Measurements from ENCODE around the gene AFDN.

The AFDN gene

DNA sequence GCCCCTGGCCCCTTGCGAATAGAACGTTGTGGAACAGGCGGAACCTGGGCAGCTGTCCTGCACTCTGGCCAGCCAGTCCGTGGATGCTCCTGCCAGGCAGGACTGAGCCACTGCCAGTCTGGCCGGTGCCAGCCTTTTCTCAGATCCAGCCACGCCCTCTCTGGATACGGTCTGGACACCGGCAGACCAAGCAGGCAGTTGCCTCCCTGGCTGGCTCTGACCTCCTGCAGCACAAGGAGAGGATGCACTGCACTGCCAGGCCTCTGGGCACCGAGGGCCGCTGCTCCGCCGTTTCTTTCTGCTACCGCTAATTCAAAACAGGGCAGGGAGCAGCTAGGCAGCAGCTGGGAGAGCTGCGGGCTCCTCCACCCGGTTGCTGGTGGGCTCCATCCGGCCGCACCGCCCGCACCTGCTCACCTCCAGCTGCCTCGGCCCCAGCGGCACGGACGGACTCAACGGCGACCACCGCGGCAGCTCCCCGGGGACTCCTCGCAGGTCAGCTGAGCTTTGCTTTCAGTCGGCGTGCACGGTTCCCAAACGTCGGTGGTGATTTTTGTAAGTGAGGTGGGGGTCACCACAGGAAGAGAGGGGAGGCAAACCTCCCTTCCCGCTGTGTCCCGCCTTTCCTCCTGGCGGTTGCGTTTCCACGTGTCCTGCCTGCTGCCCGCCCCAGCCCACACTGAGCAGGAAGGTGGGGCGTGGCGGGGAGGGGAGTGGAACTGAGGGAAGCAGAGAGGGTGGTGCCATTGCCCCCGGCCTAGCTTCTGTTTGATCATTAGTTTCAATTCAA, 30.3 kb upstream of the AFDN start:
- no peak for DNase-seq

DNA sequence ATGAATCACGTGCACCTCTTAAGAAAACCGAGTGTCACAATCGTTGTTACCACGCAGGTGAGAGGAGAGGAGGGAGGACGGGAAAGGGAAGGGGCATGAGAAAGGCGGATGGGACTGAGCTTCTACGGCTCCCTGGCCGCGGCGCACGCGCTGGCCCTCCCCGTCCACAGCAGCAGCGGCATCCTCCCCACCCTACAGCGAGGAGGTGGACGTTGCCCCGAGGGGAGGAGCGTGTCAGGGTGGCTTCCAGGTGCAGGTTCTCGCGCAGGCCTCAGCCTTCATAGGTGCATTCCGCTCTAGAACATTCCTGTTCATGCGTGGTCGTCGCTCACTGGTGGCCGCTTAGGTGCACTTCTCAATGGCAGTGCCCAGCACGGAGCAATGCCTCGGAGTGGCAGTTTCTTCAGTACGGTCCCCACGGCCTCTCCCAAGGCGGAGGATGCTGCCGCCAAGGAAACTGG, 29.7 kb upstream of the AFDN start:
- no peak for DNase-seq

DNA sequence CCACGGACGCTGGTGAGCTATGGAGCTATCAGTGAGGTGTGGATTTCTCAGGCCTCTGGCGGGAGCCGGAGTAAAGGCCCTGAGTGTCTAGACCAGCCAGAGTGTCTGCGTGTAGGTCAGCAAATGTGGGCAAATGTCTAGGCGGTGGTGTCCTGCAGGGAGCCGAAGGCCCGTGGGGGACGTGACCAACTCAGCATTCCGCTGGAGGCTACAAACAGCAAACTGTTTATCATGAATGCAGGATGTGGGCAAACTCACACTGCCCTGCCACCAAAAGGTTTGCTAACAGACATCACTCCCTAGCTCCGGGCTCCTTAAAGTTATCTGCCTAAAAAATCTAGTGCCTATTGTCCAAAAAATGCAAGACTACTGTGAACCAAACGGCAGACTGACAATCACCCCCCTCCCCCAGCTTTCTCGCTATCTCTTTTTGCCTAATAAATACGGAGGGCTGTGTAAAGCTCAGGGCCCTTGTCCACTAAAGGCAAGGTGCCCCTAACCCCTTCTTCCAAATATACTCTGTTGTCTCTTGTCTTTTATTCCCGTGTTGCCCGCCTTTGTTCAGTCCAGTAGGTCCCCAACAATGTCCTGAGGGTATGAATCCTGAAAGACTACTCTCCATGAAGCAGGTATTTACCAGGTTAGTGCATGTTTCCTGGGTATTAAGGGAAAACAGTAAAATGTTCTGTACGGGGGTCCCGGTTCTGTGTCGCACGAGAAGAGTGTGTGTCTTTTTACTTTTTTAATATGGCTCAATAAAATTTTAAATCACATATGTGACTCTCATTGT, 29.0 kb upstream of the AFDN start:
- DNase-seq = no peak

DNA sequence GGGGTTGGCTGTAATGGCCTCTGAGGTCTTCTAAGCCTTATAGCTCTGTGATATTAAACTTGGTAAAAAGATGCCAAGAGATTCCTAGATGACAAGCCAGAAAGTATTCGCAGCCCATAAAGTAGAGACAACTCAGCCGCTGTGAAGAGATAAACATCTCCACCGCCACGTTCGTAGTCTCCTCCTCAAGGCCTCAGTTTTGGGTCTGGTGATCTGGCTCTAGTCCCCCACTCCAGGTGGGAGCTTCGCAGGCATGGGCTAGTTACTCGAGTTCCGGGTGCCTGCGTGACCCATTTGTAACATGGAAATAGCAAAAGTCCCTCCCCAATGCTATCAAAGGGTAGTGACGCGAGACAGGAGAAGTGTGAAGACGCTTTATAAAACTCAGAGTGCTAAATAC, 28.3 kb upstream of the AFDN start:
- no peak for DNase-seq

DNA sequence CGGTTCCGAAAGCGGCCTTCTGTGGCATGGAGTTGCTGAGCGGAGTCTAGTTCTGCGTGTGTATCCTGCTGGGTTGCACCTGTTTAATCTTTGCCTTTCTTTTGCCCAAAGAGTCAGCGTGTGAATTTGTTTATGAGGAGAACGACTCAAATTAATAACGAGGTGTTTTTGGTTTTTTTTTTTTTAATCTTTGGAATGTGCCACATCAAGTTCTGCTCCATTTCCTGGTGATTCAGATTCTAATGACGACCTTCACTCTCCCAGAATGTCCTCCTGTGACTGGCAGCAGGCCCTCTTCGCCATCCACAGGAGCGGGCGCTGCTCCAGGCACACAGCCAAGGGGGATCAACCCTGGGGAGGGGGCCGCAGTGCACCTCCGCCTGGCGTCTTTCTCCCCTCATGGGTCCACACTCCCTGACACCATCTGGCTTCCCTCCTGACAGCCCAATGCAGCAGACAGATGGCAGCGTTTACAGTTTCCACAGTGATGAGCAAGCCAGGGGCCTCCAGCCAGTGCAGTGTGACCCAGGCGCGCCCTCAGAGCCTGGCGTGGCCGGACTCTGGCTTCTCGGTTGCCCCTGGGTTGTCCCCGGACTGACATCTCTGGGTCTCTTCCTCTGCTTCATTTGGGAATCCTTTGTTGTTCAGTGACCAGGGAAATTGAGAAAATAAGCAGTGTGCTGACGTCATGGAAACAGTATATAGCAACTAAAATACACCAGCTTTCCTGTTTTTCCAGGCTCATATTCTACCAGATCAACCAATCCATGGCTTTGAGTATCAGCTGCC, 27.5 kb upstream of the AFDN start:
- DNase-seq = no peak

DNA sequence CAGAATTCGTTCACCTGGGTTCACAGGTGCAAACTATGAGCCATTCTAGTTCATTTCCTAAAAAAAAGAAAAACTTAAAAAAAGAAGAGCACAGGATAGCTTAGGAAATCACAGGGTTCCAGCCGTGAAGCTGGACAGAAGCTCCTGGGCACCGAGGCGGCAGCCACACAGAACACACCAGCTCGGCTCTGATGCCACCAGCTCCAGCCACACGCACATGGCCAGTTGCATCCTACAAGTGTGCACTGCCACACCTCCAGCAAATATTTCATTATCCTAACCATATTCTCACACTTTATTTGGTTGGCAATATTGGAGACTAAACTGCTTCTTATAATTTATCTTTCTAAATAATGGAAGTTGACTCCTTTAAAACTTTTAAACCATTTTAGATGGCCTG, 26.2 kb upstream of the AFDN start:
- no peak for DNase-seq

DNA sequence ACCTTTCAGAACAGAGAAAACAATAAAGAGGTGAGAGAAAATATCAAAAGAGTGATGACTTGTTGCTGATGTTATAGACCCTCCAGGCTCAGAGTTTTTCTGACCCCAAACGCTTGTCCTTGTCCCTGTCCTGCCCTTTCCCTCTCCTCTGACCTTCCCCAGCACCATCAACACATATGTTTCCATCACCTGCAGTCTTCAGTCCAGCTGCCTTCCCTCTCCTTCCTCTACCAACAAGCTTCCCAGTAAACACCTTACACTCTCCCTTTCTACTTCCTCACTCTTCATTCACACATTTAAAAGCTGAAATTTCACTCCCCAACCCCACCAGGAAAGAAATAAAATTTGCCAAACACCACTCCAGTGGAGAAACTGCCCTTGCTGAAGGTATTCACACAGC, 25.4 kb upstream of the AFDN start:
- no peak for DNase-seq

DNA sequence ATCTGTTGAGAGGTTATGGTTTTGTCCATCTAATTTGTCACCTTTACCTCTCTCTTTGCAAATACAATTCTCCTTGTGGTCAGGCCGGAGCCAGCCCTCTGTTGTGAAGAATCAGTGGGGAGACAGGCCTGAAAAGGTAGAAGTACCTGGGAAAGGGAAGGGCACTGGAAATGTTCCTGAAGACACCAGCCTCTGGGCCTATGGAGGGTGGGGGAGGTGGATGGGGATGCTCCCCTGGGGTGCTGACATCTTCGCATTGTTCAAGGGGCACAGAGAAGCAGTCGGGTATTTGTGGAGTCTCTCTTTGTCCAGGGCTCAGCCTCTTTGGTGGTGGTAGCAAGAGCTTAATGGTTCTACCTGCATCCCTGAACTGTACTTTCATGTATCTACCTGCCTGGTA, 24.4 kb upstream of the AFDN start:
- DNase-seq = no peak

DNA sequence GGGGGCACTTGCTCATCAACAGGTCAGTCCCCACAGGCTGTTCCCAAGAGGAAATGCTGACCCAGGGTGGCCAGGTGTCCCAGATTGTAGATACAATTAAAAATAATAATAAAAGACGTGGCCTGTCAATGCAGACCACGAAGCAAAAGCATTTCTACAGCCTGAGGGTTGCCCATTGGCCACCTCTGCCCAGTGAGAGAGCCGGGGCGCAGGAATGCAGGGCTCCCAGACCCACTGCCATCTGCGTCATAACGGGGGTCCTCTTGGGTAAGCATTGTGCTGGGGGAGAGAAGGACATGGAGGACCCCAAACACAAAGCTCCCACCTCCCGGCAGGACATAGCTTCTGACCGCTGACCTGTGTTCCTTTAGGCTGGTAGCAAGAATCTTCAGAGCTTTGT, 22.9 kb upstream of the AFDN start:
- no peak for DNase-seq

DNA sequence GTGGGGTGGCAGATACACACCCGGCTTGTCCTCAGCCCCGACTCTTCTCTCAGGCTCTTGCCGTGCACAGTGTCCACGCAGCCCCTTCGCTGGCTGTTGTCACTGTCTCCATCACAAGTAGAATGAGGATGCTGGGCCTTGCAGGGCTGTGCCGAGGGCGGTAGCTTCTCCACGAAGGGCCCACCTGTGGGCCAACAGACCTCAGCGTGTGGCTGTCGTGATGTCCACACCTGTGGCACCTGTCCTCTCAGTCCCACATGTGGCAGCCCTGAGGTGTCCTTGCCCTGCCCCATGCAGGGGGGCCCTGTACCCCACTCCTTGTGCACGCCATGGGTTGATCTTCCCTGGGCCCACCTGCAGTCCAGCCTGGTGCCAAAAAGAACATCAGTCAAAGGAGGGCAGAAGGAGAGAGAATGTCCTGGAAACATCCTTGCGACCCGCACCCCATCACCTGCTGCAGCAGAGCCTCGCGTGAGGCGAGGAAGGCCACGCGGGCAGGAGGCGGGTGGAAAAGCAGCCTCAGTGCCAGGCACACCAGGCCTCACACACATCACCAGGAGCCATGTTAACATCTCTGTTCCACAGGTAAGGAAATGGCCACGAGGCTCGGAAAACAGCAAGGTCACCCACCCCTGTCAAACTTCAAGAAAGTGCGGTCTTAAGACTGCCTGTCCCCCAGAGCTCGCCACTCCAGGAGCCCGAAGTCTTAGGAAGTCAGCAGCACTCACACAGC, 22.3 kb upstream of the AFDN start:
- no peak for DNase-seq

DNA sequence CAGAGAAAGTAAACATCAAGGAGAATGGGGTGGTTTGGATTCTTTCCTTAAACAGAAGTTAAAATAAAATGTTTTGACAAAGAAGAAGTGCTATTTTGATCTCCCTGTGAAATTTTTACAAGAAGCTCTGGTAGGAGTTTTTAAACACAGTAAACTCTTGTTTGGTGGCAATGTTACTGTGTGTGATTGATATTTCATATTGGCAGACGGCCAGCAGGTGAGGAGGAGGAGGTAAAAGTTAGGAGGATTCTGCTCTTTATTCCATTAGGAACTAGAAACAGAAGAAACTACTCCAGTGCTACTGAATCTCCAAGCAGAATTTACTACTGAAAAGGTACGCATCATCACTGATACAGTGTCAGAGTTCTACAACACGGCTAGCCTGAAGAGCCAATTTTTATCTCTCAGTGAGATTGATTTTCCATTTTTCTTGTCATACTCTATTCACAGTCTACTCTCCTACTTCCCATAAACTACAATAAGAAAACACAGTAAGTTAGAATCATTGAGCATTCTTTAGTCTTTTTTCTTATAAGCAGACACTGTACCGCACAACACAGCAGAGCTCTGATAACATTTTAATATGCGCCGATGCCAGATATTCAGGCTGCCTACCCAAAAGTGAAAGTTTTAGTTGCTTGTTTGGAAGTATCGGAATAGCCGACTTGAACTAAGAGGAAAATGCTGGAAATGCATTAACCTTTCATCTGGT, 21.2 kb upstream of the AFDN start:
- DNase-seq = no peak

DNA sequence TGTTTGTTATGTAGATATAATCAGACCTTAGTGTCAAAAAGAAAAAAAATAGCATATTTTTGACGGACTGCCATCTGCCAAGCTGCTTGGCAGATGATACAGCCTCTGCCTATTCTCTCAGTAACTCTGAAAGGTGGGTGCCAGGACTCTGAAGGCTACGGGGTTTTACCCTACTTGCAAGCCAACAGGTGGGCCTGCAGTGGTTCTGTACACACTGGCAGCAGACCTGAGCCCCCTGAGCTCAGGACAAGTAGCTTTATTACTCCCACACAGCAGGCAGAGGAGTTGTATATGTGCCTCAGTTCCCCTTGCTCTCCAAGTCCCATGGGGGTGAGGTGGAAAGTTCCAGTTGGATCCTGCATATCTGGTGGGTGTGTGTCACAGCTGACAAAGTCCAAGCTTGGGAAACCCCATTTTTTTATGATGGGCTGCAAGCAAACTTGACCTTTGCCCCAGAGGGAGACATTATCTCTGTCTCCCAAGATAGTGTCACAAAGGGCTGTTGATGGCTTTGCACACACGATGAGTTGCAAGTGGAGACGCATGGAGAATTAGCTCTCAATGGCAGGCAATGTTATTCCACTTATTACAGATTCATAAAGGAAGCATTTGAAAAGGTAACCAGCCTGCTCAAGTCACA, 20.5 kb upstream of the AFDN start:
- no peak for DNase-seq

DNA sequence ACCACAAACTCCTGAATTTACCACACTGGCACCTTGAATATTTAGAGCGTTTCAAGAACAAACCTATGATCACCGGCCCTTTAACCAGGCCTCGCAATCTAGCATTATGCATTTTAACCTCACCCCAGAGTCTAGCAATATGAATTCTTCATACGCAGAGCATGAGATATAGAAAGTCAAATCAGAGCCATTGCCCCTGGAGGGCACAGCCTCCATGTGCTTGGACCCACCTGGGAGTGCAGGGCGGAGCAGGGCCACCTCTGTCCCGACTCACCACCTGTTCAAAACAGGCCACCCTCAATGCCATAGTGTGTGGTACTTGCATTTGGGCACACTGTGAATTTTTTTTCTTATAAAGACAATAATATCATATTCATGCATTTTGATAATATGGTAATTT, 19.5 kb upstream of the AFDN start:
- DNase-seq = no peak

DNA sequence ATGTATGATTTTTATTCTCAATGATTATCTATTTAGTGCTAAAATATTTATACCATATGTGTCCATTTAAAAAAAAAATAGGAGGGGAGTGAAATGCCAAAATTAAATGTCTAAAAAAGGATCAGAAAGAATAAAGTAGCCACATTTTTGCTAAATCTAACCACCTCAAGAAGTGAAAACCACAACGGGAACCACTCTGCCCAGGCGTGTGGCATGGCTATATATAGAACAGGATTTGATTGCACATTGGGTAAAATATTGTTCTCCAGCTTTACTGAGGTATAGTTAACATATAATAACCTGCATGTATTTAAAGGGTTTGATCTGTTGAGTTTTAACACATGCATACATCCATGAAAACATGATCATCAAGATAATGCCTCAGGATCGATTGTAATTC, 19.0 kb upstream of the AFDN start:
- DNase-seq = no peak

DNA sequence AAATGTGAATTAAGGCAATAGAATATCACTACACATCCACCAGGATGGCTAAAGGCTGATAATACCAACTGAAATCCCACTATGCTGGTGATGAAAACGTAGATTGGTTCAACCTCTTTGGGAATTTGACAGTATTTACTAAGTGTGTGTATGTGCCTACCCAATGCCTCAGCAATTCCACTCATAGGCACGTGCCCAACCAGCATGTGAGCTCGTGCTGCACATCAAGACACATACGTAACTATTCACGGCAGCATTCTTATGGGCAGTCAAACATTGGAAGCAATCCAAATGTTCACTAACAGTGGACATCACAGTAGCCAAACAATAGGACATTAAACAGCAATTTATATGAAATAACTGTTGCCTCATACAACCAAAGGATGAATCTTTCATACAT, 15.7 kb upstream of the AFDN start:
- DNase-seq = no peak

DNA sequence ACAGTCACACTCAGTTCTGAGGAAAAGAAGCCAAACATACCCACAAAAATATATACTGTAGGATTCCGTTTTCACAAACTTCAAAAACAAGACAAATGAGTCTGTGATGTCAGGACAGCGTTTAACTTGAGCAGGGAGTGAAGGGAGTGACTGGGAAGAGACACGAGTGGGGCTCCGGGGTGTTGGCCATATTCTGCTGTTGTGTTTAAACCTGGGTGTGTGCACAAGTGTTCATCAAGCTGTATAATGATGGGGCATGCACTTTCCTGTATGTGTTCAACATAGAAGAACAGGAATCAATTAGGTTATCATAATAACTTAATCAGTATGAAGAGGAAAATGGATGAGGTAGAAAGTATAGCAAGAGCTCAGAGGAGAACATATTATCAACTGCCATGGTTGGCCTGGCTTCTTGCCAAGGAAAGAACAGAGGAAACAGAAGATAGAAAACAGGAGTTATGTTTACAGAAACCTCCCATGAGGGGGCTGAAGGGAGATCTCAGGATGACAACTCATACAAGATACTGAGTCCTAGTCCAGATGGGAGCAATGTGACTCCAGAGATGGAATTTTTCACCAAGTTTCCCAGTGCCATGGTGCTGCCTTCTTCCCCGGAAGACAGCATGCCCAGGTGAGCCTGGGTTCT, 15.1 kb upstream of the AFDN start:
- DNase-seq = no peak

DNA sequence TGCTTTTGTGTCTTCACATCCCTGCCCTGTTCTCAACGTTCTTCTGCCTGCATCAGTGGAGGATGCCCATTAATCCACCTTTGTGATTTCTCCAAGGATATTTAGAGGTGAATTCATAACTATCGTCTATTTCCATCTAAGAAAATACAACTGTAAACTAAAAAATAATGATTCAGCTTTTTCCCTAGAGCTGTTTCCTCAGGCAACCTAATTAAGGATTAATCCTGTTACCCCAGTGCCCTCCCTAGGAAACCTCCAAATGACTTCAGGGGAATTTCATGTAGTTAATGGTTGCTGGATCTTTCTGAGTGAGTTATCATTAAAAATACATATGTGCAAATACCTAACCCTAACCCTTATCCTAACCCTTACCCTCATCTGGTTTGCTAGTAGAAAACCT, 14.6 kb upstream of the AFDN start:
- no peak for DNase-seq

DNA sequence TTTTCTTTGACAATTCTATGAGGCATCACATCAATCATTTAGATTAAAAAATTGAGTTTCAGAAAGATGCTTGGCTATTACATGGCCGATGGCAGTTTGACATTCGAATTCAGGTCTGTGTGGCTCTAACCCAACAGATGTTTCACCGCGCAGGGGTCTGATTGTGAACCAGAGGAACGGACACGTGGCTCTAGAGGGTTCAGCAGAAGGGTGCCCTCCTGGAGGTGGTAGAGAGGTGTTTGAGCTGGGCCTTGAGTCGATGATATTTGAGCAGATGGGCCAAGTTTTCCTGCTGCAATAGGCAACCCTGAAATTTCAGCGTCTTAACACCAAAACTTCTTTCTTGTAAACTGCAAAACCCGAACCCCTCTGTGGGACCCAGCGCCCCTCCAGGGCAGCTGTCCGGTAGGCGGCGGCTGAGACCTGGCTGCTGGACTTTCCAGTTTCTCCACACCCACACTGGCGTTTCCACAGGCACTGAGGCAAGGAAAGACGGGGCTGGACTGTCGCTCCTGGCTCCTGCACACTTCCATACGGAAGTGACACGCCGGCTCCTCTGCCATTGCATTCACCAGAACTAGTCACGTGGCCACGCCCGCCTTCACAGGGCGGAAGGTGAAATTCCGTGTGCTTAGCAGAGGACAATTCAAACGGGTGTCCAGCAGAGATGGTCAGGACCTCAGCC, 11.3 kb upstream of the AFDN start:
- no peak for DNase-seq

DNA sequence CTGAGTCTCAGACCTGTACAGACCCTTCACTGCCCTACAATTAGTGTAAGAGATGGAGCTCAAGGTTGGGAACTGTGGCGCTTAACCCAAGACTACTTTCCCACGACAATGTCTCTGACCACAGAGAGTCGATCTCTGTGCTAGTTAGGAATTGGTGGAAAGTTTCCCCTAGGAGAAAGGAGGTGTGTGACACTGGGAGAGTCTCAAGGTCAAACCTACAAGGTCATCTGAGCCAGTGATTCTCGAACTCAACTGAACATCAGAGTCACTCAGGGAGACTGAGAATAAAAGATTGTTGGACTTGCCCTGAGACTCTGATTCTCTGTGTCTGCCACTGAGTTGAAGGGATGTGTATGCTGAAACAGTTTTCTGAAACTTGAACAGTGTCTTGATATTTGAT, 9.7 kb upstream of the AFDN start:
- DNase-seq = no peak

DNA sequence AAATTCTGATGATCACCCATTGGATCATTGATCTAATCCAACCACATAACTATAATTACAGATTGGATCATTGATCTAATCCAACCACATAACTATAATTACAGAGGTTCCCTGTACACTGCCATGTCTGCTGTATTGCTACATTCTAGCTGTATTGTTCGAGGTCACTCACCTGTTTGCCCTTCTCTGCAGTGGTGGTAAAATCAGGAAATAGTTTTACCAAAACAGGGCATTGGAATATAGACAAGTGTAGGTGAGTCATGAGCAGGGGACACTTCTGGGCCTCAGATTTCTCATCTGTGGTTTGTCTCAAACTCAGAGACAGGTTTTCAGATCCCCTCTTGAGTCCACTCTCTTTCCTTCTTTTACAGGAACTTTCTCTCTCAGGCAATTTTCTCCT, 9.0 kb upstream of the AFDN start:
- no peak for DNase-seq

DNA sequence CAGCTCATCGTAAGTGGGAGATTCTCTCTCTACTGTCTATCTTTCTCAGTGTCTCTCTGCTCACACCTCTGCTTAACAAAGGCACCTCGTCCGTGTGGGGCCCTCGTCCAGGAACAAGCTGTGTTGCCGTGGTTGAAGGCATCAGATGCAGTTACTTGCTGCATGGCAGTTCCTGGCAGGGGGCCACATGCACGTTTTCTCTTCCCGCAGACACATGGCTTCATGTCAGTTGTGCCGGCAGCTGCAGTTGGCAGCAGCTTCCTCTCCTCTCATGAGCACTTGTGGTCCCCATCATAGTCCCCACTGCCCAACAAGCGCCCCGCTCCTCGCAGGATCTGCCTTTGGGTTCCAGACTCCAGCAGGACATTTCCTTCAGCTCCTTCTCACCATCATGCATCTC, 7.1 kb upstream of the AFDN start:
- no peak for DNase-seq

Measured in NCI-H2227 treated with DMSO at 0.1 percent for 48 hours (cell line).